IMR-90 (cell line): ENCODE data around the gene WDFY1. TPM values are rescaled to one million over a fixed set of nuclear protein-coding genes. Genes with fewer than 3 reads are reported as not detected.
A peak's percentile ranks its signal among the peaks of the same experiment; 100 is the strongest.
"Not testable (repeated sequence)": the region's sequence is repeated elsewhere in the genome, so short reads cannot be mapped to it uniquely, and the experiment has no call there.

Experiments
- ATAC-seq: fragments of 200-7000 bp; cut with Tn5 transposase; 2 replicates; pipeline ENCODE4 v1.9.1; 2020; ENCODE audit warnings: low read depth, mild to moderate bottlenecking, moderate library complexity
- BruUV-seq: library from RNA; stranded (reverse); fragments of 400-500 nt; replicated peaks from 2 replicates; lab custom pipeline; 2021; lab: Mats Ljungman, UMichigan
- CTCF ChIA-PET: fragments of 300-600 bp; formaldehyde crosslinking; extraction: SDS; loops from one replicate; lab custom pipeline; 2021; ENCODE audit warnings: antibody characterized with exemption; lab: Yijun Ruan, JAX
- POLR2A ChIA-PET: fragments of 300-600 bp; sonication (Branson Sonifier 250); formaldehyde crosslinking; loops from one replicate; lab custom pipeline; 2022; ENCODE audit warnings: antibody characterized with exemption; ENCODE audit not compliant: unreplicated experiment; lab: Charles Lee
- DNase-seq: peaks from one replicate; pipeline ENCODE4 v3.0.0; 2013
- H2AFZ ChIP-seq: replicated peaks from 2 replicates; pipeline ENCODE3; 2013; ENCODE audit warnings: low read length, mild to moderate bottlenecking; ENCODE audit not compliant: poor library complexity
- H2AK5ac ChIP-seq: 2 replicates; pipeline ENCODE4 v1.6.1; 2013; ENCODE audit warnings: low read depth, low read length, inconsistent platforms
- H2AK9ac ChIP-seq: replicated peaks from 2 replicates; pipeline ENCODE3; 2013; ENCODE audit warnings: mild to moderate bottlenecking, low read depth, low read length, moderate library complexity; ENCODE audit not compliant: poor library complexity
- H2BK120ac ChIP-seq: 2 replicates; pipeline ENCODE4 v1.6.1; 2013; ENCODE audit warnings: low read depth, low read length, inconsistent platforms
- H2BK15ac ChIP-seq: 3 replicates; pipeline ENCODE4 v1.6.1; 2013; ENCODE audit warnings: low read depth, low read length, inconsistent platforms
- H2BK20ac ChIP-seq: 2 replicates; pipeline ENCODE4 v1.6.1; 2013; ENCODE audit warnings: low read depth, mild to moderate bottlenecking, inconsistent platforms, low read length, moderate library complexity
- H2BK5ac ChIP-seq: 2 replicates; pipeline ENCODE4 v1.6.1; 2013; ENCODE audit warnings: mild to moderate bottlenecking, low read depth, low read length, inconsistent platforms; ENCODE audit not compliant: poor library complexity, severe bottlenecking
- H3K14ac ChIP-seq: replicated peaks from 2 replicates; pipeline ENCODE4 v1.6.1; 2013; ENCODE audit warnings: low read depth, low read length, inconsistent platforms
- H3K18ac ChIP-seq: 2 replicates; pipeline ENCODE4 v1.6.1; 2013; ENCODE audit warnings: low read depth, low read length, control low read depth
- H3K23ac ChIP-seq: 2 replicates; pipeline ENCODE4 v1.6.1; 2013; ENCODE audit warnings: low read depth, low read length, inconsistent platforms
- H3K27ac ChIP-seq: 2 replicates; pipeline ENCODE4 v1.5.1; 2013; ENCODE audit warnings: mild to moderate bottlenecking, control low read depth, low read length; ENCODE audit not compliant: insufficient read depth
- H3K27me3 ChIP-seq: 2 replicates; pipeline ENCODE4 v1.6.1; 2013; ENCODE audit warnings: low read length; ENCODE audit not compliant: control insufficient read depth, insufficient read depth
- H3K36me3 ChIP-seq: 2 replicates; pipeline ENCODE4 v1.6.1; 2013; ENCODE audit warnings: low read length, mixed read lengths; ENCODE audit not compliant: control insufficient read depth, insufficient read depth
- H3K4ac ChIP-seq: 2 replicates; pipeline ENCODE4 v1.6.1; 2013; ENCODE audit warnings: low read depth, low read length, inconsistent platforms
- H3K4me1 ChIP-seq: 2 replicates; pipeline ENCODE4 v1.6.1; 2013; ENCODE audit warnings: low read length, mixed read lengths; ENCODE audit not compliant: control insufficient read depth, insufficient read depth
- H3K4me2 ChIP-seq: 2 replicates; pipeline ENCODE4 v1.6.1; 2013; ENCODE audit warnings: low read depth, mild to moderate bottlenecking, control low read depth, low read length, moderate library complexity
- H3K4me3 ChIP-seq: 2 replicates; pipeline ENCODE4 v1.5.1; 2013; ENCODE audit warnings: low read depth, mild to moderate bottlenecking, control low read depth, low read length, moderate library complexity; ENCODE audit not compliant: insufficient read depth
- H3K56ac ChIP-seq: 2 replicates; pipeline ENCODE4 v1.6.1; 2013; ENCODE audit warnings: low read length, inconsistent platforms; ENCODE audit not compliant: insufficient read depth; ENCODE audit errors: extremely low read depth
- H3K79me1 ChIP-seq, 2 experiments: 2 replicates each; pipeline ENCODE4 v1.6.1; 2013; ENCODE audit warnings: low read length in 2 of 2, inconsistent platforms in 1 of 2, low read depth in 1 of 2
- H3K9ac ChIP-seq: 2 replicates; pipeline ENCODE4 v1.6.1; 2013; ENCODE audit warnings: low read depth, low read length, control low read depth
- H3K9me1 ChIP-seq: 2 replicates; pipeline ENCODE4 v1.6.1; 2013; ENCODE audit warnings: low read length, inconsistent platforms; ENCODE audit not compliant: insufficient read depth
- H3K9me3 ChIP-seq: 2 replicates; pipeline ENCODE4 v1.6.1; 2013; ENCODE audit warnings: low read length; ENCODE audit not compliant: control insufficient read depth, insufficient read depth
- H4K20me1 ChIP-seq: 2 replicates; pipeline ENCODE4 v1.6.1; 2013; ENCODE audit warnings: low read length, inconsistent platforms; ENCODE audit not compliant: insufficient read depth
- H4K5ac ChIP-seq: 2 replicates; pipeline ENCODE4 v1.6.1; 2013; ENCODE audit warnings: mild to moderate bottlenecking, low read depth, low read length, control low read depth
- H4K8ac ChIP-seq, 2 experiments: 2 replicates each; pipeline ENCODE4 v1.6.1; 2013; ENCODE audit warnings: low read depth in 2 of 2, low read length in 2 of 2, control low read depth in 1 of 2, inconsistent platforms in 1 of 2
- H4K91ac ChIP-seq: 2 replicates; pipeline ENCODE4 v1.6.1; 2013; ENCODE audit warnings: low read depth, low read length, inconsistent platforms; ENCODE audit not compliant: insufficient read depth
- ELK1 ChIP-seq: fragments of 150-350 bp; IDR thresholded peaks from 2 replicates; pipeline ENCODE4 v1.6.1; 2016; ENCODE audit warnings: low read depth, mild to moderate bottlenecking, low read length, moderate library complexity, borderline replicate concordance
- MAFK ChIP-seq: IDR thresholded peaks from 2 replicates; pipeline ENCODE4 v1.6.1; 2012; ENCODE audit warnings: low read depth, low read length, improper control_type of control experiment
- WGBS, 2 experiments: methylation state at CpG; one replicate each; pipeline versions ENCODE4 v1.1.5 to v1.1.7; 2013; ENCODE audit warnings: missing lambda C conversion rate in 2 of 2; ENCODE audit not compliant: insufficient read length in 1 of 2; ENCODE audit errors: extremely low coverage in 2 of 2; 5-methylcytosine and 5-hydroxymethylcytosine counted together
- dilution Hi-C: fragments of 300-500 bp; cut with HindIII; formaldehyde crosslinking; loops from one replicate; pipeline ENCODE4 v1.14.3; 2018; ENCODE audit warnings: low sequenced_read_pairs; ENCODE audit not compliant: unreplicated experiment
- in situ Hi-C: fragments of 300-500 bp; cut with MboI; formaldehyde crosslinking; loops from 3 replicates; pipeline ENCODE4 v1.14.3; 2019; ENCODE audit warnings: low sequenced_read_pairs, inconsistent platforms, mixed read lengths
- intact Hi-C: fragments of 100-400 bp; cut with micrococcal nuclease; formaldehyde crosslinking; loops from 2 replicates; pipeline ENCODE4 v1.10.0; 2022
- polyA plus RNA-seq, 3 experiments: library from polyadenylated mRNA; depleted of rRNA; stranded (reverse); fragments of >200 nt; gene quantifications; 2 replicates each; pipeline ENCODE4 v1.2.3, GENCODE V29; 2012; ENCODE audit warnings: low replicate concordance in 1 of 3
- total RNA-seq: library from RNA; depleted of rRNA; stranded (reverse); fragments of >200 nt; gene quantifications from 2 replicates; pipeline ENCODE4 v1.2.3, GENCODE V29; 2012

The WDFY1 gene
- total and polyA plus RNA-seq, 2 of the 4 experiments (the other 2 are of a cell fraction): 35.6 to 93.6 TPM

GRCh38 chr2:223941579-223942277 is 3.4 kb downstream of the WDFY1 start (continued):
- TF ChIP-seq ELK1: no peak
- TF ChIP-seq MAFK: peak; percentile 54

GRCh38 chr2:223939438-223939837 is 5.7 kb downstream of the WDFY1 start:
- H2AK9ac ChIP-seq, H3K27me3 ChIP-seq, H4K5ac ChIP-seq, H4K8ac ChIP-seq, in situ Hi-C loops, H3K9me3 ChIP-seq, H2BK5ac ChIP-seq, H3K27ac ChIP-seq, POLR2A ChIA-PET, H2AK5ac ChIP-seq, H4K91ac ChIP-seq, H2BK120ac ChIP-seq, H2BK20ac ChIP-seq, CTCF ChIA-PET, H3K4me2 ChIP-seq, H2AFZ ChIP-seq, ATAC-seq, H3K56ac ChIP-seq, H3K14ac ChIP-seq, H3K4me3 ChIP-seq, H3K4ac ChIP-seq, dilution Hi-C loops, intact Hi-C loops, BruUV-seq, H3K9ac ChIP-seq, H3K36me3 ChIP-seq, H3K23ac ChIP-seq: not testable (repeated sequence)
- Histone ChIP-seq H2BK15ac (peak overlapping the region; percentile 23; the same call in 1 of the 3 replicates), H3K9me1 (peaks cover 20% of the 10 kb centered on the region), H3K79me1 (peaks cover 44 to 79% of the 10 kb centered on the region in 2 experiments), H3K4me1 (peaks cover 19% of the 10 kb centered on the region), H4K20me1 (peaks cover 36% of the 10 kb centered on the region), H3K18ac (peak overlapping the region; percentile 38; the same call in 1 of the 2 replicates)
- no CpG with 5 or more reads among the region's 2 CpGs for WGBS, 2 experiments
- DNase-seq: peak; percentile 75
